HEK293T (cell line): ENCODE data around the gene PDE7B.

Experiments used
- BHLHE40 ChIP-seq: fragments of 450-650 bp; IDR thresholded peaks from 2 replicates; pipeline ENCODE4 v1.6.1; 2016; ENCODE audit warnings: mild to moderate bottlenecking, moderate library complexity, borderline replicate concordance
- FOXA1 ChIP-seq: fragments of 450-650 bp; IDR thresholded peaks from 2 replicates; pipeline ENCODE4 v1.6.1; 2016; ENCODE audit warnings: mild to moderate bottlenecking
- FOXM1 ChIP-seq: fragments of 450-650 bp; IDR thresholded peaks from 2 replicates; pipeline ENCODE4 v1.6.1; 2017; ENCODE audit warnings: mild to moderate bottlenecking, borderline replicate concordance
- HDGF ChIP-seq: fragments of 450-650 bp; IDR thresholded peaks from 2 replicates; pipeline ENCODE4 v1.6.1; 2017; ENCODE audit warnings: antibody characterized with exemption, borderline replicate concordance
- SP1 ChIP-seq: fragments of 450-650 bp; IDR thresholded peaks from 2 replicates; pipeline ENCODE4 v1.6.1; 2017
- SUZ12 ChIP-seq: fragments of 450-650 bp; IDR thresholded peaks from 2 replicates; pipeline ENCODE4 v1.6.1; 2016; ENCODE audit warnings: mild to moderate bottlenecking
- ZNF384 ChIP-seq: fragments of 450-650 bp; IDR thresholded peaks from 2 replicates; pipeline ENCODE4 v1.6.1; 2016

DNA sequence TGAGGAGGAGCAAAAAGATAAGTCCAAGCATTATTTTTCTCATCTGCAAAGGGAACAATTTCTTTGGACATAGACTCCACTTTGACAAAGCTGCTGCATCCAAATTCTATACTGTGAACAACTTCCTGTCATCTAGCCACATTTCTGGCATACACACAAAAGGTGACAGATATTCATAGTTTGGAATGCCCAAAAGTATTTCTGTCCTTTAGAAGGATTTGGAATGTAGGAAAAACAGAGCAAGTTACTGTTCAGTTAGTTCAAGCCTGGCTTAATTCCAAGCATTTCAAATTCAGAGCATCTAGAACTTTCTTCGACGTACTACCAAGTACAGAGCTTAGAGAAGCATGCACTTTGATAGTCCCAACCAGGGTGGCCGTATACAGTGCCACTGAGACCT is 134.0 kb downstream of the PDE7B start:
- TF ChIP-seq FOXA1 (no peak), SUZ12 (no peak), HDGF (no peak), ZNF384 (no peak), SP1 (no peak), FOXM1 (no peak), BHLHE40 (no peak)
